Skeletal muscle tissue (tissue), 4 donors: ENCODE results near the gene UBALD2. TPM values are rescaled to one million over a fixed set of nuclear protein-coding genes. Genes with fewer than 3 reads are reported as not detected.

Experiments
- H3K27ac ChIP-seq: one replicate; pipeline ENCODE4 v1.7.0; 2013; ENCODE audit warnings: mild to moderate bottlenecking, low read depth, low read length, inconsistent platforms
- H3K27me3 ChIP-seq, 3 donors: one replicate each; pipeline ENCODE4 v1.7.0; 2013; ENCODE audit warnings: low read length in 3 of 3; ENCODE audit not compliant: control insufficient read depth in 3 of 3, insufficient read depth in 3 of 3
- H3K36me3 ChIP-seq, 3 donors: one replicate each; pipeline ENCODE4 v1.7.0; 2013; ENCODE audit warnings: low read length in 3 of 3; ENCODE audit not compliant: control insufficient read depth in 3 of 3, insufficient read depth in 3 of 3
- H3K4me1 ChIP-seq, 3 donors: one replicate each; pipeline ENCODE4 v1.7.0; 2013; ENCODE audit warnings: low read length in 3 of 3, mild to moderate bottlenecking in 3 of 3; ENCODE audit not compliant: control insufficient read depth in 3 of 3, insufficient read depth in 3 of 3
- H3K4me3 ChIP-seq, 3 donors: one replicate each; pipeline ENCODE4 v1.7.0; 2013; ENCODE audit warnings: low read length in 3 of 3
- H3K9ac ChIP-seq, 3 donors: one replicate each; pipeline ENCODE4 v1.7.0; 2013; ENCODE audit warnings: low read length in 3 of 3, mild to moderate bottlenecking in 3 of 3, moderate library complexity in 2 of 3, low read depth in 1 of 3
- H3K9me3 ChIP-seq, 3 donors: one replicate each; pipeline ENCODE4 v1.7.0; 2013; ENCODE audit warnings: low read length in 3 of 3; ENCODE audit not compliant: control insufficient read depth in 3 of 3
- total RNA-seq: library from RNA; depleted of rRNA; stranded (reverse); fragments of >200 nt; gene quantifications from one replicate; pipeline ENCODE4 v1.2.3, GENCODE V29; 2014
- donor health status: Osteomylitis.

UBALD2 gene
- total RNA-seq, 1 donor from 2014 or later: 2.6 TPM

- peaks cover 2 to 9% (median 8%) of the 10 kb centered on the region in 3 donors for H3K4me1 ChIP-seq
- H3K27me3 ChIP-seq: no peaks in the 10 kb centered on the region
- no peak overlapping the region for H3K9ac ChIP-seq
- H3K4me3 ChIP-seq: no peak overlapping the region
- no peaks in the 10 kb centered on the region for H3K9me3 ChIP-seq
- H3K36me3 ChIP-seq: no peaks in the 10 kb centered on the region
- no peak overlapping the region for H3K27ac ChIP-seq
Measured at GRCh38 chr17:76235883-76236282, 29.3 kb upstream of the UBALD2 start.

- H3K27me3 ChIP-seq: no peaks in the 10 kb centered on the region
- H3K4me1 ChIP-seq: peaks cover 9 to 14% (median 14%) of the 10 kb centered on the region in 3 donors
- H3K4me3 ChIP-seq: no peak overlapping the region
- H3K9ac ChIP-seq: no peak overlapping the region
- no peak overlapping the region for H3K27ac ChIP-seq
- H3K36me3 ChIP-seq: no peaks in the 10 kb centered on the region
- no peaks in the 10 kb centered on the region for H3K9me3 ChIP-seq
Measured at GRCh38 chr17:76236603-76237002, 28.5 kb upstream of the UBALD2 start.

- no peak overlapping the region for H3K27ac ChIP-seq
- no peaks in the 10 kb centered on the region for H3K36me3 ChIP-seq
- H3K9ac ChIP-seq: no peak overlapping the region
- H3K4me3 ChIP-seq: no peak overlapping the region
- H3K27me3 ChIP-seq: no peaks in the 10 kb centered on the region
- no peaks in the 10 kb centered on the region for H3K9me3 ChIP-seq
- peaks cover 17 to 26% (median 21%) of the 10 kb centered on the region in 3 donors for H3K4me1 ChIP-seq
Measured at GRCh38 chr17:76237859-76238313, 27.3 kb upstream of the UBALD2 start.

- no peaks in the 10 kb centered on the region for H3K36me3 ChIP-seq
Measured at GRCh38 chr17:76238847-76239537, 26.2 kb upstream of the UBALD2 start.

GRCh38 chr17:76239538-76240274 lies 25.4 kb upstream of the UBALD2 start:
- H3K4me1 ChIP-seq: peaks cover 21 to 36% (median 24%) of the 10 kb centered on the region in 3 donors
- H3K4me3 ChIP-seq: peak overlapping the region; percentile 51 to 68 (median 62)
- peak overlapping the region; percentile 66 for H3K27ac ChIP-seq
- peak overlapping the region; percentile 43 to 79 (median 79) for H3K9ac ChIP-seq
- peaks cover 0 to 3% (median 0%) of the 10 kb centered on the region in 3 donors for H3K27me3 ChIP-seq
- no peaks in the 10 kb centered on the region for H3K36me3 ChIP-seq
- H3K9me3 ChIP-seq: no peaks in the 10 kb centered on the region

More at GRCh38 chr17:76238847-76239537, 26.2 kb upstream of the UBALD2 start:
- Histone ChIP-seq H3K9me3 (no peaks in the 10 kb centered on the region), H3K4me1 (peaks cover 20 to 35% (median 21%) of the 10 kb centered on the region in 3 donors), H3K9ac (peak overlapping the region in 1 of 3 donors; percentile 79), H3K27me3 (peaks cover 0 to 3% (median 0%) of the 10 kb centered on the region in 3 donors), H3K4me3 (peak overlapping the region in 1 of 3 donors; percentile 62), H3K27ac (peak overlapping the region; percentile 66)

- H3K27ac ChIP-seq: peak within 1 kb of the TSS; percentile 71
- peak within 1 kb of the TSS; percentile 74 to 95 (median 86) for H3K4me3 ChIP-seq
- no peaks in the 10 kb centered on the region for H3K9me3 ChIP-seq
- H3K36me3 ChIP-seq: no peaks in the 10 kb centered on the region
- H3K27me3 ChIP-seq: peaks cover 0 to 3% (median 0%) of the 10 kb centered on the region in 3 donors
- H3K4me1 ChIP-seq: peaks cover 21 to 36% (median 24%) of the 10 kb centered on the region in 3 donors
- peak within 1 kb of the TSS; percentile 79 to 93 (median 89) for H3K9ac ChIP-seq
Measured at GRCh38 chr17:76240461-76241203, 24.5 kb upstream of the UBALD2 start, which contains the start of gene RNF157. Gene RNF157 (minus strand): TSS chr17:76240493. CDS start chr17:76240240, 253 bp downstream.

GRCh38 chr17:76241204-76241538 lies 24.0 kb upstream of the UBALD2 start:
- H3K4me1 ChIP-seq: peaks cover 25 to 41% (median 29%) of the 10 kb centered on the region in 3 donors
- peak overlapping the region; percentile 66 to 93 (median 89) for H3K9ac ChIP-seq
- peak overlapping the region; percentile 74 to 95 (median 86) for H3K4me3 ChIP-seq
- H3K27me3 ChIP-seq: peaks cover 0 to 3% (median 0%) of the 10 kb centered on the region in 3 donors
- H3K9me3 ChIP-seq: no peaks in the 10 kb centered on the region
- H3K36me3 ChIP-seq: no peaks in the 10 kb centered on the region
- H3K27ac ChIP-seq: peak overlapping the region; percentile 71

GRCh38 chr17:76241691-76242255 lies 23.4 kb upstream of the UBALD2 start:
- H3K4me3 ChIP-seq: peak overlapping the region in 2 of 3 donors; percentile 74 to 95
- H3K9ac ChIP-seq: peak overlapping the region in 1 of 3 donors; percentile 93
- no peaks in the 10 kb centered on the region for H3K36me3 ChIP-seq
- peaks cover 31 to 47% (median 35%) of the 10 kb centered on the region in 3 donors for H3K4me1 ChIP-seq
- no peaks in the 10 kb centered on the region for H3K9me3 ChIP-seq
- H3K27me3 ChIP-seq: peaks cover 0 to 3% (median 0%) of the 10 kb centered on the region in 3 donors
- H3K27ac ChIP-seq: peak overlapping the region; percentile 71
